ENCODE measurements around the gene GNG14.

- no peak for TF ChIP-seq POLR2AphosphoS5 (IDR thresholded peaks at IDR 0.05)
- TF ChIP-seq, protein P1, sequence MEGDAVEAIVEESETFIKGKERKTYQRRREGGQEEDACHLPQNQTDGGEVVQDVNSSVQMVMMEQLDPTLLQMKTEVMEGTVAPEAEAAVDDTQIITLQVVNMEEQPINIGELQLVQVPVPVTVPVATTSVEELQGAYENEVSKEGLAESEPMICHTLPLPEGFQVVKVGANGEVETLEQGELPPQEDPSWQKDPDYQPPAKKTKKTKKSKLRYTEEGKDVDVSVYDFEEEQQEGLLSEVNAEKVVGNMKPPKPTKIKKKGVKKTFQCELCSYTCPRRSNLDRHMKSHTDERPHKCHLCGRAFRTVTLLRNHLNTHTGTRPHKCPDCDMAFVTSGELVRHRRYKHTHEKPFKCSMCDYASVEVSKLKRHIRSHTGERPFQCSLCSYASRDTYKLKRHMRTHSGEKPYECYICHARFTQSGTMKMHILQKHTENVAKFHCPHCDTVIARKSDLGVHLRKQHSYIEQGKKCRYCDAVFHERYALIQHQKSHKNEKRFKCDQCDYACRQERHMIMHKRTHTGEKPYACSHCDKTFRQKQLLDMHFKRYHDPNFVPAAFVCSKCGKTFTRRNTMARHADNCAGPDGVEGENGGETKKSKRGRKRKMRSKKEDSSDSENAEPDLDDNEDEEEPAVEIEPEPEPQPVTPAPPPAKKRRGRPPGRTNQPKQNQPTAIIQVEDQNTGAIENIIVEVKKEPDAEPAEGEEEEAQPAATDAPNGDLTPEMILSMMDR (IDR thresholded peaks at IDR 0.05), result no peak
- TF ChIP-seq POLR2A (IDR thresholded peaks at IDR 0.05), result peak in 1 of 4 donors; percentile 33
- TF ChIP-seq EP300 (IDR thresholded peaks at IDR 0.05), result no peak
Observed at GRCh38 chr19:12665281-12665573, 22.6 kb upstream of the GNG14 start.
